K562 (cell line): Measurements from ENCODE around the gene DVL2. TPM values are rescaled to one million over a fixed set of nuclear protein-coding genes. Genes with fewer than 3 reads are reported as not detected.
A peak's percentile ranks its signal among the peaks of the same experiment; 100 is the strongest.

Experiments
- ATF7 ChIP-seq: fragments of 450-650 bp; IDR thresholded peaks from 2 replicates; pipeline ENCODE4 v1.7.1; 2014; ENCODE audit warnings: mild to moderate bottlenecking, moderate library complexity
- FOSL1 ChIP-seq: fragments of 200-800 bp; sonication (Bioruptor generic); conservative IDR thresholded peaks from 2 replicates; pipeline ENCODE4 v1.6.1; 2016; ENCODE audit warnings: missing genetic modification characterization, missing compliant biosample characterization
- MAFF ChIP-seq: IDR thresholded peaks from 2 replicates; pipeline ENCODE4 v1.6.1; 2012; ENCODE audit warnings: low read length, improper control_type of control experiment
- NFE2L1 ChIP-seq: fragments of 450-650 bp; IDR thresholded peaks from 2 replicates; pipeline ENCODE4 v1.6.1; 2016; ENCODE audit warnings: missing genetic modification characterization, low read depth, mild to moderate bottlenecking, missing compliant biosample characterization, moderate library complexity, borderline replicate concordance
- PHF8 ChIP-seq: fragments of 200-600 bp; sonication (generic); IDR thresholded peaks from 2 replicates; pipeline ENCODE4 v1.6.1; 2012; ENCODE audit warnings: mixed run types, mild to moderate bottlenecking, inconsistent platforms, low read length, moderate library complexity, borderline replicate concordance
- RHOXF2B ChIP-seq: fragments of 250-450 bp; sonication (Bioruptor Pico); conservative IDR thresholded peaks from 2 replicates; pipeline ENCODE4 v1.5.1; 2021
- SMAD4 ChIP-seq: fragments of 250-450 bp; sonication (Bioruptor Pico); conservative IDR thresholded peaks from 2 replicates; pipeline ENCODE4 v1.8.0; 2021; ENCODE audit warnings: inconsistent platforms, mild to moderate bottlenecking, moderate library complexity
- STAT5A ChIP-seq: IDR thresholded peaks from 2 replicates; pipeline ENCODE4 v1.6.1; 2012; ENCODE audit warnings: low read length, inconsistent platforms, borderline replicate concordance
- ZBTB2 ChIP-seq: fragments of 450-650 bp; IDR thresholded peaks from 2 replicates; pipeline ENCODE4 v1.6.1; 2016; ENCODE audit warnings: antibody characterized with exemption
- ZNF133 ChIP-seq: fragments of 250-450 bp; sonication (Bioruptor Pico); IDR thresholded peaks from 2 replicates; pipeline ENCODE4 v1.4.0; 2020; ENCODE audit warnings: mild to moderate bottlenecking
- ZNF511 ChIP-seq: sonication (generic); formaldehyde crosslinking; IDR thresholded peaks from 2 replicates; pipeline ENCODE4 v1.8.0; 2022; ENCODE audit warnings: mild to moderate bottlenecking, missing genetic modification reagents
- ZNF609 ChIP-seq: sonication (generic); formaldehyde crosslinking; IDR thresholded peaks from 2 replicates; pipeline ENCODE4 v1.8.1; 2023; ENCODE audit warnings: missing genetic modification reagents, mild to moderate bottlenecking, borderline replicate concordance
- polyA plus RNA-seq, 8 experiments: library from polyadenylated mRNA; depleted of rRNA in 4 of 8; stranded (reverse) in 5 of 8; unstranded in 3 of 8; fragments of >200 nt; fragmentation: Nextera tagmentation in 2 of 8; fragmentation: Illumina TruSeq in 1 of 8; extraction: Ambion mirVana in 2 of 8; extraction: Trizol in 1 of 8; gene quantifications; 2 replicates each; pipeline versions ENCODE4 v1.2.1 to v1.2.3, GENCODE V29; 2011 to 2014; ENCODE audit warnings: inconsistent platforms in 1 of 8, missing spikeins in 1 of 8
- total RNA-seq, 7 experiments: library from RNA; depleted of rRNA in 6 of 7; stranded (reverse); fragments of >200 nt in 6 of 7; fragmentation: Illumina TruSeq in 2 of 7; extraction: Trizol in 2 of 7; gene quantifications; 2 replicates each; pipeline versions ENCODE4 v1.2.1 to v1.2.3, GENCODE V29; 2011 to 2021; ENCODE audit warnings: low replicate concordance in 1 of 7

The DVL2 gene
- total and polyA plus RNA-seq, 9 of the 15 experiments (the other 6 are each of a cell fraction or from before 2014, with no cell fraction given): 1.3 to 49.5 (median 24.3) TPM

- TF ChIP-seq ZNF609 (CRISPR knock-in tag): no peak
- TF ChIP-seq FOSL1 (tag): no peak
- no peak for TF ChIP-seq SMAD4 (CRISPR knock-in tag)
- no peak for TF ChIP-seq MAFF
- TF ChIP-seq RHOXF2B (CRISPR knock-in tag): no peak
- TF ChIP-seq STAT5A: no peak
- TF ChIP-seq ZBTB2: no peak
- no peak for TF ChIP-seq ZNF511 (CRISPR knock-in tag)
- no peak for TF ChIP-seq PHF8
- TF ChIP-seq NFE2L1: no peak
- TF ChIP-seq ZNF133: no peak
- peak; percentile 68 for TF ChIP-seq ATF7
Measured at GRCh38 chr17:7177954-7178477, 56.3 kb downstream of the DVL2 start (continued).
